ENCODE results near the gene D2HGDH. TPM values are rescaled to one million over a fixed set of nuclear protein-coding genes. Genes with fewer than 3 reads are reported as not detected.

The D2HGDH gene
- total RNA-seq, 1 experiment from 2014 or later = 46.3 TPM

DNA sequence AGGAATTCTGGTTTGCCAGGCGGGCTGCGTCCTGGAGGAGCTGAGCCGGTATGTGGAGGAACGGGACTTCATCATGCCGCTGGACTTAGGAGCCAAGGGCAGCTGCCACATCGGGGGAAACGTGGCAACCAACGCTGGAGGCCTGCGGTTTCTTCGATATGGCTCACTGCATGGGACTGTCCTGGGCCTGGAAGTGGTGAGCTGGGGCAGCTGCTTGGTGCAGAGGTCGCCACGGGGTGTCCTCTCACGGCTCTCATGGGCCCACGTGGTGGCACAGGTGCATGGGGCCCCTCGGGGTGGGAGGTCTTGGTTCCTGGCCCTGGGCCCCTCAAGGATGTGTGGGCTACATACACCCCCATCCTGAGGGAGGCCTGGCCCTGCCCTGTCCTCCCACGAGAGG lies 9.2 kb downstream of the D2HGDH start:
- Histone ChIP-seq H3K27ac (ENCODE audit: low read depth, low read length) (no peak overlapping the region), H4K20me1 (ENCODE audit: insufficient read depth) (no peaks in the 10 kb centered on the region), H2AFZ (ENCODE audit: low read depth, low read length, poor library complexity, severe bottlenecking) (no peak overlapping the region), H3K4me3 (replicated peaks in 1 of 2; ENCODE audit: low read depth in 1 of 2, low read length in 2 of 2) (no peak overlapping the region), H3K36me3 (ENCODE audit: control insufficient read depth in 1 of 2, insufficient read depth in 2 of 2, low read length in 2 of 2) (peaks cover 8 to 11% of the 10 kb centered on the region in 2 experiments; a peak in 3 of 4 replicates), H3K9me2 (ENCODE audit: insufficient read depth) (no peaks in the 10 kb centered on the region), H3K4me2 (ENCODE audit: low read length) (no peak overlapping the region), H3K27me3 (ENCODE audit: insufficient read depth, low read length) (no peaks in the 10 kb centered on the region), H3K79me2 (ENCODE audit: insufficient read depth, low read length) (no peaks in the 10 kb centered on the region), H3K4me1 (ENCODE audit: control insufficient read depth in 1 of 2, insufficient read depth in 2 of 2, low read length in 2 of 2) (peaks cover 0 to 6% of the 10 kb centered on the region in 2 experiments; a peak in 1 of 4 replicates), H3K9ac (ENCODE audit: low read length) (no peak overlapping the region), H3K9me3 (ENCODE audit: control insufficient read depth in 1 of 2, insufficient read depth in 1 of 2, low read depth in 1 of 2, low read length in 2 of 2) (no peaks in the 10 kb centered on the region)
- BruUV-seq (replicated peaks) = no TSS peak
- DNase-seq (ENCODE audit: low read depth, low spot score) = no peak
- ATAC-seq = no peak
- intact Hi-C loops (cut with micrococcal nuclease) = no loop called here
- ChIA-PET POLR2A (no interaction called here), RAD21 (ENCODE audit: low non-redundant PET in 1 of 2, low total read pairs in 2 of 2, uncharacterized antibody in 2 of 2, unreplicated experiment in 2 of 2) (no interaction called here), CTCF (no interaction called here)
- TF ChIP-seq ZFX (IDR thresholded peaks at IDR 0.05) (no peak), EZH2phosphoT487 (IDR thresholded peaks at IDR 0.05; ENCODE audit: borderline replicate concordance) (no peak), SIN3A (IDR thresholded peaks at IDR 0.05; ENCODE audit: low read depth) (no peak), CBX3 (IDR thresholded peaks at IDR 0.05; ENCODE audit: low read depth) (no peak)
- TF ChIP-seq, protein P1, sequence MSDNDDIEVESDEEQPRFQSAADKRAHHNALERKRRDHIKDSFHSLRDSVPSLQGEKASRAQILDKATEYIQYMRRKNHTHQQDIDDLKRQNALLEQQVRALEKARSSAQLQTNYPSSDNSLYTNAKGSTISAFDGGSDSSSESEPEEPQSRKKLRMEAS (IDR thresholded peaks at IDR 0.05) = no peak

DNA sequence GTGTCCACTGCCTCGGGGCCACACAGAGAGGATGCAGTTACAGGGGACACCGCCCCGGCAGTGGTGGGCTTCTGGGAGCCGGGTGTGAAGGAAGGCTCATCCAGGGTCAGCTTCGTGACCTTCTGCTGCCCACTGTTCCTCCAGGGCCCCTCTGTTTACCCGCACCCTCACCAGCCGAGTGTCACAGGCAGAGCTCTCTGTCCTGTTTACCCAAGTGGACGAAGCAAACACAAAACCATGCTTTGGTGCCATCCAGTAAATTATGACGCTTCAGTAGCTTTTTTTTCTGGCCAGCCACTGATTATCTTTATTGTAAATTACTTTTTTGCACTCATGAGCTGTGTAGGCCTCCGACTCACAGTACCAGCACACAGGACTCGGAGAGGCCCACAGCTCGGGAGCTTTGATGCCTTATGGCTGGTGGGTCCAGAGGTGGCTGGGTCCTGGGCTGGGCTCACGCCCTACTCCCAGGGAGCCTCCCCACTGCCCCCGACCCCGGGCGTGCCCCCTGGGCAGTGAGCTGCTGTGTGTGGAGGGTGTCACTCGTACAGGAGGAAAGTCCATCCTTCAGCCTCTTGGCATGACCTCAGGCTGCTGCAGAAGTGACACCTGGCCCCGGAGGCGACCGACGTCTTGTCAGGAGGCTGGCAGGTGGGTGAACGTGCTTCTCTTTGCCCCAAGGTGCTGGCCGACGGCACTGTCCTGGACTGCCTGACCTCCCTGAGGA lies 9.8 kb downstream of the D2HGDH start:
- intact Hi-C loops (cut with micrococcal nuclease) = no loop called here
- Histone ChIP-seq H2AFZ (ENCODE audit: low read depth, low read length, poor library complexity, severe bottlenecking) (no peak overlapping the region), H3K79me2 (ENCODE audit: insufficient read depth, low read length) (no peaks in the 10 kb centered on the region), H3K4me1 (ENCODE audit: control insufficient read depth in 1 of 2, insufficient read depth in 2 of 2, low read length in 2 of 2) (peaks cover 0 to 6% of the 10 kb centered on the region in 2 experiments; a peak in 1 of 4 replicates), H3K4me3 (replicated peaks in 1 of 2; ENCODE audit: low read depth in 1 of 2, low read length in 2 of 2) (no peak overlapping the region), H3K36me3 (ENCODE audit: control insufficient read depth in 1 of 2, insufficient read depth in 2 of 2, low read length in 2 of 2) (peaks cover 8 to 11% of the 10 kb centered on the region in 2 experiments; a peak in 3 of 4 replicates), H3K9me3 (ENCODE audit: control insufficient read depth in 1 of 2, insufficient read depth in 1 of 2, low read depth in 1 of 2, low read length in 2 of 2) (no peaks in the 10 kb centered on the region), H3K4me2 (ENCODE audit: low read length) (no peak overlapping the region), H3K9me2 (ENCODE audit: insufficient read depth) (no peaks in the 10 kb centered on the region), H3K27ac (ENCODE audit: low read depth, low read length) (no peak overlapping the region), H3K9ac (ENCODE audit: low read length) (no peak overlapping the region), H3K27me3 (ENCODE audit: insufficient read depth, low read length) (no peaks in the 10 kb centered on the region), H4K20me1 (ENCODE audit: insufficient read depth) (no peaks in the 10 kb centered on the region)
- no TSS peak for BruUV-seq (replicated peaks)
- ChIA-PET POLR2A (no interaction called here), RAD21 (ENCODE audit: low non-redundant PET in 1 of 2, low total read pairs in 2 of 2, uncharacterized antibody in 2 of 2, unreplicated experiment in 2 of 2) (no interaction called here), CTCF (no interaction called here)
- no peak for DNase-seq (ENCODE audit: low read depth, low spot score)
- no peak for ATAC-seq
- TF ChIP-seq, protein P1 (IDR thresholded peaks at IDR 0.05) = no peak
- TF ChIP-seq POLR2AphosphoS5 (IDR thresholded peaks at IDR 0.05; ENCODE audit: low read depth, low read length) = no peak
- no peak for TF ChIP-seq CBX3 (IDR thresholded peaks at IDR 0.05; ENCODE audit: low read depth)
- no peak for TF ChIP-seq FOSL1 (IDR thresholded peaks at IDR 0.05; ENCODE audit: low read depth)
- TF ChIP-seq YY1 (IDR thresholded peaks at IDR 0.05; ENCODE audit: extremely low read depth, insufficient replicate concordance, low read depth, low read length) = no peak
- no peak for TF ChIP-seq SIN3A (IDR thresholded peaks at IDR 0.05; ENCODE audit: low read depth)
- no peak for TF ChIP-seq ATF3 (IDR thresholded peaks at IDR 0.05)
- no peak for TF ChIP-seq RAD21 (IDR thresholded peaks at IDR 0.05; ENCODE audit: low read depth)
- no peak for TF ChIP-seq EZH2 (IDR thresholded peaks at IDR 0.05)
- no peak for TF ChIP-seq TCF7L2 (IDR thresholded peaks at IDR 0.05; ENCODE audit: borderline replicate concordance, extremely low read depth, insufficient read depth, insufficient read length)
- TF ChIP-seq, protein P2, sequence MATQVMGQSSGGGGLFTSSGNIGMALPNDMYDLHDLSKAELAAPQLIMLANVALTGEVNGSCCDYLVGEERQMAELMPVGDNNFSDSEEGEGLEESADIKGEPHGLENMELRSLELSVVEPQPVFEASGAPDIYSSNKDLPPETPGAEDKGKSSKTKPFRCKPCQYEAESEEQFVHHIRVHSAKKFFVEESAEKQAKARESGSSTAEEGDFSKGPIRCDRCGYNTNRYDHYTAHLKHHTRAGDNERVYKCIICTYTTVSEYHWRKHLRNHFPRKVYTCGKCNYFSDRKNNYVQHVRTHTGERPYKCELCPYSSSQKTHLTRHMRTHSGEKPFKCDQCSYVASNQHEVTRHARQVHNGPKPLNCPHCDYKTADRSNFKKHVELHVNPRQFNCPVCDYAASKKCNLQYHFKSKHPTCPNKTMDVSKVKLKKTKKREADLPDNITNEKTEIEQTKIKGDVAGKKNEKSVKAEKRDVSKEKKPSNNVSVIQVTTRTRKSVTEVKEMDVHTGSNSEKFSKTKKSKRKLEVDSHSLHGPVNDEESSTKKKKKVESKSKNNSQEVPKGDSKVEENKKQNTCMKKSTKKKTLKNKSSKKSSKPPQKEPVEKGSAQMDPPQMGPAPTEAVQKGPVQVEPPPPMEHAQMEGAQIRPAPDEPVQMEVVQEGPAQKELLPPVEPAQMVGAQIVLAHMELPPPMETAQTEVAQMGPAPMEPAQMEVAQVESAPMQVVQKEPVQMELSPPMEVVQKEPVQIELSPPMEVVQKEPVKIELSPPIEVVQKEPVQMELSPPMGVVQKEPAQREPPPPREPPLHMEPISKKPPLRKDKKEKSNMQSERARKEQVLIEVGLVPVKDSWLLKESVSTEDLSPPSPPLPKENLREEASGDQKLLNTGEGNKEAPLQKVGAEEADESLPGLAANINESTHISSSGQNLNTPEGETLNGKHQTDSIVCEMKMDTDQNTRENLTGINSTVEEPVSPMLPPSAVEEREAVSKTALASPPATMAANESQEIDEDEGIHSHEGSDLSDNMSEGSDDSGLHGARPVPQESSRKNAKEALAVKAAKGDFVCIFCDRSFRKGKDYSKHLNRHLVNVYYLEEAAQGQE (IDR thresholded peaks at IDR 0.05; ENCODE audit: low read depth) = no peak
